ENCODE measurements around the gene ATRNL1. TPM values are rescaled to one million over a fixed set of nuclear protein-coding genes. Genes with fewer than 3 reads are reported as not detected.

The ATRNL1 gene
- total and polyA plus RNA-seq, 2 of the 8 experiments (the other 6 are each of a cell fraction or from before 2014, with no cell fraction given): 5.1 to 17.6 TPM

DNA sequence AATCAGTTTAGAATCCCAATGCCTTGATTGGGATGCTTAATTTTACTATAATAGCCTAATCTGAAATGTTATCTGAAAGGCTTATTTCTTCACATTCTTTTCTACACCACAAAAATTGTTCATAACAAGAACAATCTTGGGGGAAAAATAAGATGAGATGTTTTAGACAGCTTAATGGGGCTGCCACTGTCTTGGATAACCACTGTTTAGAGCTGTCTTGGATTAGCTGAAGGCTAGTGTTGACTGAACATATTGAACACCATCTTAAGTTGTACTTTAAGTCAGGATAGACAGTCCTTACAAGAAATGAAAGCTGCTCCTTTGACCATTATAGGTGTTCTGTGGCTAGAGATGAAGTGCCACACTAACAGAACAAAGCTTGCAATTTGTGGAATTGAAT, 678.6 kb downstream of the ATRNL1 start:
- Histone ChIP-seq H3K4ac (replicated peaks; ENCODE audit: insufficient read length, low read depth, low read length) (no peak overlapping the region), H2BK15ac (ENCODE audit: low read length) (no peak overlapping the region), H3K4me3 (ENCODE audit: extremely low read depth in 1 of 4, insufficient read depth in 2 of 4, low read depth in 3 of 4, low read length in 4 of 4) (no peak overlapping the region), H3K4me1 (replicated peaks in 1 of 4; ENCODE audit: control insufficient read depth in 3 of 4, insufficient read depth in 4 of 4, low read length in 3 of 4) (no peaks in the 10 kb centered on the region), H3K56ac (replicated peaks; ENCODE audit: insufficient read length, low read depth, low read length) (no peak overlapping the region), H3K27me3 (replicated peaks in 1 of 4; ENCODE audit: control insufficient read depth in 3 of 4, extremely low read depth in 1 of 4, insufficient read depth in 3 of 4, low read length in 3 of 4) (no peaks in the 10 kb centered on the region), H4K5ac (ENCODE audit: insufficient read length, low read depth, low read length) (no peak overlapping the region), H3K36me3 (ENCODE audit: control insufficient read depth in 2 of 4, insufficient read depth in 4 of 4, low read length in 3 of 4) (no peaks in the 10 kb centered on the region), H4K20me1 (replicated peaks in 1 of 2; ENCODE audit: control insufficient read depth in 1 of 2, insufficient read depth in 2 of 2, low read length in 2 of 2) (no peaks in the 10 kb centered on the region), H3K9me3 (ENCODE audit: insufficient read depth in 2 of 2, low read depth in 1 of 2, low read length in 1 of 2) (no peaks in the 10 kb centered on the region), H4K91ac (replicated peaks; ENCODE audit: insufficient read length, low read length) (no peak overlapping the region), H2BK120ac (replicated peaks; ENCODE audit: low read depth, low read length) (no peak overlapping the region), H2BK12ac (ENCODE audit: low read depth, low read length) (no peak overlapping the region), H4K8ac (ENCODE audit: extremely low read depth, insufficient read depth, low read length) (no peak overlapping the region), H2AK5ac (ENCODE audit: low read depth, low read length) (no peak overlapping the region), H3K4me2 (ENCODE audit: insufficient read depth in 1 of 2, low read depth in 2 of 2, low read length in 2 of 2) (no peak overlapping the region), H2BK20ac (ENCODE audit: low read length) (no peak overlapping the region), H3K18ac (ENCODE audit: extremely low read depth, low read length) (no peak overlapping the region), H3K27ac (ENCODE audit: low read depth, low read length) (no peak overlapping the region), H3K79me2 (ENCODE audit: control insufficient read depth in 1 of 2, insufficient read depth in 2 of 2, low read length in 2 of 2) (no peaks in the 10 kb centered on the region), H3K23me2 (ENCODE audit: low read depth, low read length) (no peaks in the 10 kb centered on the region), H3K14ac (ENCODE audit: insufficient read length) (no peak overlapping the region), H2BK5ac (ENCODE audit: low read depth, low read length) (no peak overlapping the region), H3K23ac (ENCODE audit: insufficient read length) (no peak overlapping the region), H3K79me1 (ENCODE audit: low read depth, low read length) (no peaks in the 10 kb centered on the region), H3K9ac (replicated peaks in 1 of 4; ENCODE audit: extremely low read depth in 1 of 4, low read depth in 3 of 4, low read length in 3 of 4) (no peak overlapping the region), H2AFZ (ENCODE audit: low read length) (no peak overlapping the region)
- CTCF ChIA-PET (ENCODE audit: partially characterized antibody): interaction anchor here (1.0 kb wide), 1 partner anchor 28 kb away, joined by 3 read pairs; no protein-coding TSS in a partner anchor
- FAIRE-seq (no peak), DNase-seq (ENCODE audit: low read depth in 1 of 2, low spot score in 2 of 2) (no peak)
- POLR2A ChIA-PET (ENCODE audit: partially characterized antibody): no interaction called here
- no peak for TF ChIP-seq RNF2 (IDR thresholded peaks at IDR 0.05; ENCODE audit: borderline replicate concordance, low read depth, low read length, missing control alignments, poor library complexity, severe bottlenecking)
- no peak for TF ChIP-seq TBP (IDR thresholded peaks at IDR 0.05; ENCODE audit: low read depth, low read length)
- TF ChIP-seq KDM5A (IDR thresholded peaks at IDR 0.05; ENCODE audit: low read length): no peak
- TF ChIP-seq HDAC2 (IDR thresholded peaks at IDR 0.05; ENCODE audit: borderline replicate concordance in 1 of 2, low read depth in 2 of 2, low read length in 2 of 2): no peak

Data from H1 (cell line).